ENCODE results near the gene ZFAND4.

- TF ChIP-seq CTCF (IDR thresholded peaks at IDR 0.05) (no peak), EP300 (IDR thresholded peaks at IDR 0.05) (no peak)
These were observed 32.5 kb downstream of the ZFAND4 start for GRCh38 chr10:45640049-45640448.

Data from ovary (tissue), 3 donors.